Adipocyte (in vitro differentiated cells): ENCODE results near the gene SOD1.
"Not testable (repeated sequence)": the region's sequence is repeated elsewhere in the genome, so short reads cannot be mapped to it uniquely, and the experiment has no call there.

ENCODE experiments used
- DNase-seq: peaks from one replicate; pipeline ENCODE4 v3.0.0-alpha.2; 2015; ENCODE audit warnings: low read depth
- H3K27me3 ChIP-seq: replicated peaks from 2 replicates; pipeline ENCODE4 v1.7.0; 2013; ENCODE audit warnings: mild to moderate bottlenecking, low read length, moderate library complexity; ENCODE audit not compliant: control insufficient read depth, insufficient read depth
- H3K36me3 ChIP-seq: 2 replicates; pipeline ENCODE4 v1.7.0; 2013; ENCODE audit warnings: low read length, mild to moderate bottlenecking, moderate library complexity; ENCODE audit not compliant: control insufficient read depth, insufficient read depth, severe bottlenecking
- H3K4me1 ChIP-seq: 2 replicates; pipeline ENCODE4 v1.7.0; 2013; ENCODE audit warnings: mild to moderate bottlenecking, low read length, moderate library complexity; ENCODE audit not compliant: control insufficient read depth, insufficient read depth
- H3K4me3 ChIP-seq: 2 replicates; pipeline ENCODE4 v1.7.0; 2013; ENCODE audit warnings: mild to moderate bottlenecking, low read length, moderate library complexity
- H3K9ac ChIP-seq: 2 replicates; pipeline ENCODE4 v1.7.0; 2013; ENCODE audit warnings: mild to moderate bottlenecking, low read length, moderate library complexity
- H3K9me3 ChIP-seq: 2 replicates; pipeline ENCODE4 v1.7.0; 2013; ENCODE audit warnings: mild to moderate bottlenecking, low read length, moderate library complexity; ENCODE audit not compliant: control insufficient read depth

SOD1 gene

DNA sequence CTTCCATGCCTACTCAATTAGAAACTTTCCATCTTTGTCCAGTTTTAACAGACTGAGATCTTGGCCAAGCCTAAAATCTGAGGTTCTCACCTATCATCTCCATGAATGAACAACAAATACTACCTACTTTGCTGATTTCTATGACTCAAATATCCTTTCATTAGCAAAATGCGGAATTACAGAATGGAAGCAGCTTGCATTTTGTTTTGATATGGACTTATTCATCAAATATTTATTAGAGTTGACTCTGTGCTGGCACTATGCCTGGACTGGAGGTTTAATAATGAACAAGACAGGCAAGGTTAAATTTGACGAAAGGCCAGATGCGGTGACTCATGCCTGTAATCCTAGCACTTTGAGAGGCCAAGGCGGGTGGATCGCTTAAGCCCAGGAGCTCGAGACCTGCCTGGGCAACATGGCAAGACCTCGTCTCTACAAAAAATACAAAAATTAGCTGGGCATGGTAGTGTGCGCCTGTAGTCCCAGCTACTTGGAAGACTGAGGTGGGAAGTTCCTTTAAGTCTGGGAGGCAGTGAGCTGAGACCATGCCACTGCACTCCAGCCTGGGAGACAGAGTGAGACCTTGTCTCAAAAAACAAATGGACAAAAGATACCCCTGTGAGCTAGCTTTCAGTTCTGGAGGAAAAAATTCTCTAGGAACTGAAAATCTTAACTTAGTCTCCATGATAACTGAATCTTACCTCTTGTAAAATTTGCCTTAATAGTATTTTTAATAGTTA lies 29.4 kb upstream of the SOD1 start:
- Histone ChIP-seq H3K36me3 (no peaks in the 10 kb centered on the region), H3K4me1 (no peaks in the 10 kb centered on the region), H3K27me3 (no peaks in the 10 kb centered on the region), H3K9ac (no peak overlapping the region), H3K4me3 (no peak overlapping the region), H3K9me3 (no peaks in the 10 kb centered on the region)
- no peak for DNase-seq

DNA sequence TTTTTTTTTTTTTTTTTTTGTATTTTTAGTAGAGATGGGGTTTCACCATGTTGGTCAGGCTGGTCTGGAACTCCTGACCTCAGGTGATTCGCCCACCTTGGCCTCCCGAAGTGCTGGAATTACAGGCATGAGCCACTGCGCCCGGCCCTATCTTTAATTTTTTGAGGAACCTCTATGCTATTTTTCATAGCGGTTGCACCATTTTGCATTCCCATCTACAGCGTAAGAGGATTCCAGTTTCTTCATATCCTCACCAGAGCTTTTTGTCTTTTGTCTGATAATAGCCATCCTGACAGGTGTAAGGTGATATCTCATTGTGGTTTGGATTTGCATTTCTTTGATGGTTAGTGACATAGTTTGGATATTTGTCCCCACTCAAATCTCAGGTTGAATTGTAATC lies 27.6 kb upstream of the SOD1 start:
- H3K4me3 ChIP-seq, H3K27me3 ChIP-seq, DNase-seq, H3K9me3 ChIP-seq, H3K4me1 ChIP-seq, H3K9ac ChIP-seq, H3K36me3 ChIP-seq: not testable (repeated sequence)

DNA sequence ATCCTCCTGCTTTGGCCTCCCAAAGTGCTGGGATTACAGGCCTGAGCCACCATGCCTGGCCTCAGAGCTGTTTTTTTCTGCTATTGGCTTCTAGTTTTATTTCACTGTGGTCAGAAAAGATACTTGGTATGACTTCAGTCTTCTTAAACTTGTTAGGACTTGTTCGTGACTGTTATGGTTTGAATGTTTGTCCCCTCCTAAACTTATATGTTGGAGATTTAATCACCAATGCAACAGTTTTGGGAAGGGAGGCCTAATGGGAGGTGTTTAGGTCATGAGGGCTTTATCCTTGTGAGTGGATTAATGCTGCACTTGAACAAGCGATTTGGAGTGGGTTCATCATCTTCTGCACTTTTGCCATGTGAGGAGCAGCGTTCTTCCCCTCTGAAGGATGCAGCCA lies 24.5 kb upstream of the SOD1 start:
- H3K36me3 ChIP-seq = no peaks in the 10 kb centered on the region
- no peak for DNase-seq
- no peak overlapping the region for H3K4me3 ChIP-seq
- H3K9me3 ChIP-seq = peaks cover 4% of the 10 kb centered on the region
- H3K4me1 ChIP-seq = no peaks in the 10 kb centered on the region
- H3K9ac ChIP-seq = no peak overlapping the region
- no peaks in the 10 kb centered on the region for H3K27me3 ChIP-seq

DNA sequence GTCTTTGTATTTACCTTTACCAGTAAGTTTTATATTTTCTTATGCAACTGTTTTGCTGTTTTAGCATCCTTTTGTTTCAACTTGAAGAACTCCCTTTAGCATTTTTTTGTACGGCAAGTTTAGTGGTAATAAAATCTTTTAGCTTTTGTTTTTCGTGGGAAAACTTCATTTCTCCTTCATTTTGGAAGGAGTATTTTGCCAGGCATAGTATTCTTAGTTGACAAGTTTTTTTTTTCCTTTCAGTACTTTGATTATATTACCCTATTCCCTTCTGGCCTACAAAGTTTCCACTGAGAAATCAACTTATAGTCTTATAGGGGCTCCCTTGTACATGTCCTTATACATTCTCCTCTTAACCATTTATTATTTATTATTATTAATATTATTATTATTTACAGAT lies 22.6 kb upstream of the SOD1 start:
- Histone ChIP-seq H3K4me3 (no peak overlapping the region), H3K9me3 (peaks cover 4% of the 10 kb centered on the region), H3K27me3 (no peaks in the 10 kb centered on the region), H3K36me3 (no peaks in the 10 kb centered on the region), H3K9ac (no peak overlapping the region), H3K4me1 (no peaks in the 10 kb centered on the region)
- no peak for DNase-seq

DNA sequence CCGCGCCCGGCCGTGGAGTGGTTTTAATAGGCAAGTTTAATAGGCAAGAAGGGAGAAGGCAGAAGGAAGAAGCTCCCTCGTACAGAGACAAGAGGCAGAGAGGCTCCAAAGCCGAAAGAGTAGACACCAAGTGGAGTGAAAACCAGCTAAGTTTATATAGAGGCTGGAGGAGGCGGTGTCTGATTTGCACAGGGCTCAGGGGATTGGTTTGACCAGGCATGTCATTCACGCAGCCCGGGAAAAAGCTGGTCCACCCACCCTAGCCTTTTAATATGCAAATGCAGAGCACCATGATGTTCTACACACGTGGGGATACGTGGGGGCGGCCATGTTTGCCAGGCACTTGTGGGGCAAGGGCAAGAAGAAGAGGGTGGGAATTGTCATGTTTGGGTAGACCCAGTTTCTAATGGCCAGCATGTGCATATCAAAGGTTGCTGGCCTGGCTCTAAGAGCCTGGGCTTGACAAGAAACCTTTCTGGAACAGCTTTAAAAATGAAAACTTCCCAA lies 18.0 kb upstream of the SOD1 start:
- no peak for DNase-seq
- H3K9me3 ChIP-seq = peaks cover 4% of the 10 kb centered on the region
- H3K4me3 ChIP-seq = no peak overlapping the region
- H3K9ac ChIP-seq = no peak overlapping the region
- no peaks in the 10 kb centered on the region for H3K36me3 ChIP-seq
- H3K4me1 ChIP-seq = no peaks in the 10 kb centered on the region
- H3K27me3 ChIP-seq = no peaks in the 10 kb centered on the region

DNA sequence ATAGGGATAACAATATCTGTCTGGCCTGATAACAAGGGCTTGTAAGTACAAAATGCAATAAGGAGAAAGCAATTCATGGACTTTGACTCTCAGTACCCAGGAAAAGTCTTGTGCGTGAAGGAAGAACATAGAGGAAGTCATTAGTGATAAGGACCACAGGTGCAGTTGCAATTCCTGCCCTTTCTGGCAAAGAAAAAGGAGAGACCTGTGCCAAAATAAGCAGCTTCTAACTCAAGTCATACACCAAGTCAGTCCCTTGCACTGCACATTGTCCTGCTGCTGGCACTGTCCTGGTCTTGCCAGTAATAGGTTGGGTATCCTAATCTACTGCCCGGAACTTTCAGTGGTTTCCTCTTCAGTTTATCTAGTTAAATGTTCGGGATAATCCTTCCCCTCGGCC lies 14.8 kb upstream of the SOD1 start:
- Histone ChIP-seq H3K4me3 (no peak overlapping the region), H3K9ac (no peak overlapping the region), H3K36me3 (no peaks in the 10 kb centered on the region), H3K4me1 (no peaks in the 10 kb centered on the region), H3K27me3 (no peaks in the 10 kb centered on the region), H3K9me3 (no peaks in the 10 kb centered on the region)
- DNase-seq = no peak

DNA sequence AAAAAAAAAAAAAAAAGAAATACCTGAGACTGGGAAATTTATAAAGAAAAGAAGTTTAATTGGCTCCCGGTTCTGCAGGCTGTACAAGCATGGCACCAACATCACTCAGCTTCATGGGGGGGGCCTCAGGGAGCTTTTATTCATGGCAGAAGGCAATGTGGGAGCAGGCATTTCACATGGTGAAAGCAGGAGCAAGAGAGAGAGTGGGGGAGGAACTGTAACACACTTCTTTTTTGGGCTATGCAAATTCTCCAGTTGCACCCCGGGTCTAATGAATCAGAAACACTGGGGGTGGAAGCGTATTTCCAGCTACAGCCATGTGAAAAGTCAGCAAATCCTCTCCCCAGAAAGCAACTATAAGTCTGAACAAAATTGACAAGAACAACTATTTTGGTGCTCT lies 11.8 kb upstream of the SOD1 start:
- peaks cover 4% of the 10 kb centered on the region for H3K9me3 ChIP-seq
- no peaks in the 10 kb centered on the region for H3K27me3 ChIP-seq
- no peaks in the 10 kb centered on the region for H3K4me1 ChIP-seq
- H3K36me3 ChIP-seq = no peaks in the 10 kb centered on the region
- no peak overlapping the region for H3K9ac ChIP-seq
- H3K4me3 ChIP-seq = no peak overlapping the region
- DNase-seq = no peak

DNA sequence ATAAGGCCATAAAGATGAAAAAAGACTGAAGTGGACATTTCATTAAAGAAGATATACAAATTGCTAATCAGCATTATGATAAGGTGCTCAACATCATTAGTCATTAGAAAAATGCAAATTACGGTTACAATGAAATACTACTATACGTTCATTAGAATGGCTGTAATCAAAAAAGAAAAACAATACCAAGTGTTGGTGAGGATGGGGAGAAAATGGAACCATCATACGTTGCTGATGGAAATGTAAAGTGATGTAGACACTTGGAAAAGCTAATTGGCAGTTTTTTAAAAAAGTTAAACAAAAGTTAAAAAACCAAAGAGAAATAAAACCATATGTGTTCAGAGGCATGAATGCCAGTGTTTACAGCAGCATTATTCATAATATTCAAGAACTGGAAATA lies 8.6 kb upstream of the SOD1 start:
- Histone ChIP-seq H3K27me3 (no peaks in the 10 kb centered on the region), H3K4me1 (no peaks in the 10 kb centered on the region), H3K36me3 (no peaks in the 10 kb centered on the region), H3K4me3 (no peak overlapping the region), H3K9ac (no peak overlapping the region), H3K9me3 (peaks cover 4% of the 10 kb centered on the region)
- DNase-seq = no peak

DNA sequence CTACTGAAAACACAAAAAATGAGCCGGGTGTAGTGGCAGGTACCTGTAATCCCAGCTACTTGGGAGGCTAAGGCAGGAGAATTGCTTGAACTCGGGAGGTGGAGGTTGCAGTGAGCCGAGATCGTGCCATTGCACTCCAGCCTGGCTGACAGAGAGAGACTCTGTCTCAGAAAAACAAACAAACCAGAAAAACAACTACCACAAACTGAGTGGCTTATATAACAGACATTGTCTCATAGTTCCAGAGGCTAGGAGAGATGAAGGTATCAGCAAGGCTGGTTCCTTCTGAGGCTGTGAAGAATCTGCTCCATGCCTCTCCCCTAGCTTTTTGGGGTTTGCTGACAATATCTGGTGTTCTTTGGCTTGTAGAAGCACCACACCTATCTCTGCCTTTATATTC lies 8.0 kb upstream of the SOD1 start:
- not testable (repeated sequence) for H3K9me3 ChIP-seq, H3K36me3 ChIP-seq, DNase-seq, H3K27me3 ChIP-seq, H3K9ac ChIP-seq, H3K4me1 ChIP-seq, H3K4me3 ChIP-seq

DNA sequence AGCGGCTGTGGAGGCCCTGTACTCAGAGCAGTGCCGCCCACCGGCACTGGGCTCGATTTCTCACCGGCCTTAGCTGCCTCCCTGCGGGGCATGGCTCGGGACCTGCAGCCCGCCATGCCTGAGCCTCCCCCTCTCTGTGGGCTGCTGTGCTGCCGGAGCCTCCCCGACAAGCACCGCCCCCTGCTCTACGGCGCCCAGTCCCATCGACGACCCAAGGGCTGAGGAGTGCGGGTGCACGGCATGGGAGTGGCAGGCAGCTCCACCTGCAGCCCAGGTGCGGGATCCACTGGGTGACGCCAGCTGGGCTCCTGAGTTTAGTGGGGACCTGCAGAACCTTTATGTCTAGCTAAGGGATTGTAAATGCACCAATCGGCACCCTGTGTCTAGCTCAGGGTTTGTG lies 5.2 kb upstream of the SOD1 start:
- Histone ChIP-seq H3K36me3 (no peaks in the 10 kb centered on the region), H3K27me3 (no peaks in the 10 kb centered on the region), H3K9me3 (peaks cover 4% of the 10 kb centered on the region), H3K4me1 (peaks cover 20% of the 10 kb centered on the region), H3K9ac (no peak overlapping the region), H3K4me3 (no peak overlapping the region)
- DNase-seq = no peak

DNA sequence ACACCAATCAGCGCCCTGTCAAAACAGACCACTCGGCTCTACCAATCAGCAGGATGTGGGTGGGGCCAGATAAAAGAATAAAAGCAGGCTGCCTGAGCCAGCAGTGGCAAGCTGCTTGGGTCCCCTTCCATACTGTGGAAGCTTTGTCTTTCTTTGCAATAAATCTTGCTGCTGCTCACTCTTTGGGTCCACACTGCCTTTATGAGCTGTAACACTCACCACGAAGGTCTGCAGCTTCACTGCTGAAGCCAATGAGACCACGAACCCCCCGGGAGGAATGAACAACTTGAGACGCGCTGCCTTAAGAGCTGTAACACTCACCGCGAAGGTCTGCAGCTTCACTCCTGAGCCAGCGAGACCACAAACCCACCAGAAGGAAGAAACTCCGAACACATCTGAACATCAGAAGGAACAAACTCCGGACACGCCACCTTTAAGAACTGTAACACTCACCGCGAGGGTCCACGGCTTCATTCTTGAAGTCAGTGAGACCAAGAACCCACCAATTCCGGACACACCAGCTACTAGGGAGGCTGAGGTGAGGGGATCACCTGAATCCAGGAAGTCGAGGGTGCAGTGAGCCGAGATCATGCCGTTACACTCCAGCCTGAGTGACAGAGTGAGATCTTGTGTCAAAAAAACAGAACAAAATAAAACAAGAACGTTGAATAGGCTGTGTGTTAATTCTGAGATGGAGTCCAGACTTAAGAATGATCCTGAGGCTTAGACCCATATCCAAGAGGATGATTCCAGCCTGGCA lies 4.5 kb upstream of the SOD1 start:
- not testable (repeated sequence) for H3K9ac ChIP-seq, DNase-seq, H3K4me3 ChIP-seq, H3K9me3 ChIP-seq, H3K36me3 ChIP-seq, H3K27me3 ChIP-seq
- peaks cover 20% of the 10 kb centered on the region for H3K4me1 ChIP-seq
